SKM-1 (cell line): ENCODE data around the gene RTBDN.
A peak's percentile ranks its signal among the peaks of the same experiment; 100 is the strongest.

Experiments
- DNase-seq: peaks from one replicate; lab custom pipeline; 2025; ENCODE audit not compliant: unreplicated experiment; lab: John Stamatoyannopoulos, UW

The RTBDN gene

DNA sequence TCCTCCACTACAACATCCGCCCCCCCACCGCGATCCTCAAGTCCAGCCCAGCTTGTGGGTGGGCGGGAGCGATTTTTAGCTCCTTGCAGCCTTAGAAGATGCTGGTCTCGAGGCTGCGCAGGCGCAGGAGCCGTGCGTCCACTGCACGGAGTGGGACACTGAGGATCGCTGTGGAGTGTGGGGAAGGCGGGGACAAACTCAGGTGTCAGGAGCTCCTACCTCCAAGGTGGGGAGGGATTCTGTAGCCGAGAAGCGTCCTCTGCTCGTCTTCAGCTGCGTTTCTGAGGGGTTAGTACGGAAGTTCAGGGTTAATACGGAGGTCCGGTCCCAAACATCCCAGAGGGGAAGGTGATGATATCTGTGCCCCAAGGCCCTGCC is at the start of gene RTBDN:
RTBDN (minus strand) TSS at position 14 of the 378 bp plus-strand sequence. CDS start 4,600 bp downstream, outside the sequence.
- DNase-seq: no peak

DNA sequence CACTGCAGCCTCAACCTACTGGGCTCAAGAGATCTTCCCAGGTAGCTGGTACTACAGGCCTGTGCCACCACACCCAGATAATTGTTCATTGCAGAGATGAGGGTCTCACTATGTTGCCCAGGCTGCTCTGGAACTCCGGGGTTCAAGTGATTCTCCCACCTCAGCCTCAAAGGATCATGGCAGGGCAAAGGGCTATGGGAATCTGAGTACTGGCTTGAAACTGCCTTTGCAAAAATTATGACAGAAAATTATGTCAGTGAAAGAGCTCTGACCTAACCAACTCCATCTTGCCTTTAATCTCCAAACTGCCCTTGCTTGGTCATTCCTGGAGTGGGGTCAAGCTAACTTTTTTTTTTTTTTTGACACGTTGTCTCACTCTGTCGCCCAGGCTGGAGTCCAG is 48.2 kb upstream of the RTBDN start:
- no peak for DNase-seq

DNA sequence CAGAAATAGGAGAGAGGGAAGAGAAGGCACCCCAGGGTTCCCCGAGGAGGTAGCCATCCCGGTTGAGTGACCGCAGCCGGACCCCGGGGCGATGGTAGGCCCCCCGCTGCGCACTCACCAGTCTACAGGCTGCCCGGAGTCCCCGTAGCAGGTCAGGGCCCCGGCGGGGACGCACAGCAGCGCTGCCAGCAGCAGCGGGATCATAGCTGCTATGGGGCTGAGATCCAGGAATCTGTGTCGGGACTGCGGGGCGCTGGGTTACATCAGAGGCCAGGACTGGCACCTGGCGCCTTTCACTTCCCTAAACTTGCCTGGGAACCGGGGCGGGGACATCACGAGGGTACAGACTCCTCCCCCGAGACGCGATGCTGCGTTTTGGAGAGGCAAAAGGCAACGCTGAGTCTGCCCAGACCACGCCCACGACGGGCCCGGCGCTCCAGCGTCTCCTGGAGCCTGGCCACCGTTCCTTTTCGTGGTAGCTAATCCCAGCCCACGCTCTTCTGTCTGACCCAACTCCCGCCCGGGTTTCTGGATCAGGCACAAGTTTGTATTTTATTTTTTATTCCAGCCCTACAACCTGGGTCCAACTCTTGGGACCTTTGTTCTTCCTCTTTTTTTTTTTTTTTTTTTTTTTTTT is 46.9 kb upstream of the RTBDN start, which contains the start of gene DNASE2:
DNASE2 (minus strand) TSS at position 278 of the 637 bp plus-strand sequence; CDS start at position 204, 74 bp downstream.
- DNase-seq: peak; percentile 91

DNA sequence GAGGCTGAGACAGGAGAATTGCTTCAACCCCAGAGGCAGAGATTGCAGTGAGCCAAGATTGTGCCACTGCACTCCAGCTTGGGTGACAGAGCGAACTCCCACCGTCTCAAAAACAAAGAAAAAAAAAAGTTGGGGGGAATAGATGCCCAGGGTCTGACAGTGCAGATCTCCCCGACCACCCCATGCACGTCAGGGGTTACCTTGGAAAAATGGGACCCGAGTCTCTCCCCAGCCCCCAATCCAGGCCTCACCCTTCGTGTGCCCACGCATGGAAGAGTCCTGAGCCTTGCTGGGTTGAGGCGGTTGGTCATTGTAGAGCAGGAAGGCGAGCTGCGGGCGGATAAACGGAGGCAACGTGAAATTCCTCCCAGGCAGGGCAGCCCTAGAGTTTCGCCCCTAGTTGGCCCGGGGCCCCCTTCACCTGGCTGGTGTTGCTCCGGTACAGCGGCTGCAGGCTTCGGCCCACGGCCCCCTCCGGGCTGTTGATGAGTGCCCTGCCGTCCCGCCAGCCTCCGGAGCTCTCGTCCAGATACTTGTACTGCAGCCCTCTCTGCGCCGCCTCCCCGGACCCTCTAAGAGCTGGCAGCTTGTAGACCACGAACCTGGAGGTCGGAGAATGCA is 46.3 kb upstream of the RTBDN start:
- no peak for DNase-seq

DNA sequence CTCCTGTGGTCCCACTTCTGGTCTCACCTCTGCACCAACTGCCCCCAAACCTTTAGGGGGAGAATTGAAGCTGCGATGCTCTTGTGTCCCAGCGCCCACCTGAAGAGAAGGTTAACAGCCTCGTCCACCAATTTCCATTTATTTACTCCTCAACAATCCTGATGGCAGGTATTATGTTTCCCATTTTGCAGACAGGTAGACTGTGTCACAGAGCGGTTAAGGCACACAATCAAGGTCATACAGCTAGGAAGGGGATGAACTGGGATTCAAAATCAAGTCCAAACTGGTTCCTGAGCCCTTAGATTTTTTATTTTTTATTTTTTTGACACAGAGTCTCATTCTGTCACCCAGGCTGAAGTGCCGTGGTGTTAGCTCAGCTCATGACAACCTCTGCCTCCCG is 40.7 kb upstream of the RTBDN start:
- DNase-seq: no peak

DNA sequence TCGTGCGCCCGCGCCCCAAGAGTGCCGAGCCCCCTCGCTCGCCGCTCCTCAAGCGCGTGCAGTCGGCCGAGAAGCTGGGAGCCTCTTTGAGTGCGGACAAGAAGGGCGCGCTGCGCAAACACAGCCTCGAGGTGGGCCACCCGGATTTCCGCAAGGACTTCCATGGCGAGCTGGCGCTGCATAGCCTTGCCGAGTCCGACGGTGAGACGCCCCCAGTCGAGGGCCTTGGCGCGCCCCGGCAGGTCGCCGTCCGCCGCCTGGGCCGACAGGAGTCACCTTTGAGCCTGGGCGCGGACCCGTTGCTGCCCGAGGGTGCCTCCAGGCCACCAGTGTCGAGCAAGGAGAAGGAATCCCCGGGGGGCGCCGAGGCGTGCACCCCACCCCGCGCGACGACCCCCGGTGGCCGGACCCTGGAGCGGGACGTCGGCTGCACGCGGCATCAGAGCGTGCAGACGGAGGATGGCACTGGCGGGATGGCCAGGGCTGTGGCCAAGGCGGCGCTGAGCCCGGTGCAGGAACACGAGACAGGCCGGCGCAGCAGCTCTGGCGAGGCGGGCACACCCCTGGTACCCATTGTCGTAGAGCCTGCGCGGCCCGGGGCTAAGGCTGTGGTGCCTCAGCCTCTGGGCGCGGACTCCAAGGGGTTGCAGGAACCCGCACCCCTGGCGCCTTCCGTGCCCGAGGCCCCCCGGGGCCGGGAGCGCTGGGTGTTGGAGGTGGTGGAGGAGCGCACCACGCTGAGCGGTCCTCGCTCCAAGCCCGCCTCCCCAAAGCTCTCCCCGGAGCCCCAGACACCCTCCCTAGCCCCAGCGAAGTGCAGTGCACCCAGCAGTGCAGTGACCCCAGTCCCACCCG is 39.7 kb upstream of the RTBDN start:
- no peak for DNase-seq

DNA sequence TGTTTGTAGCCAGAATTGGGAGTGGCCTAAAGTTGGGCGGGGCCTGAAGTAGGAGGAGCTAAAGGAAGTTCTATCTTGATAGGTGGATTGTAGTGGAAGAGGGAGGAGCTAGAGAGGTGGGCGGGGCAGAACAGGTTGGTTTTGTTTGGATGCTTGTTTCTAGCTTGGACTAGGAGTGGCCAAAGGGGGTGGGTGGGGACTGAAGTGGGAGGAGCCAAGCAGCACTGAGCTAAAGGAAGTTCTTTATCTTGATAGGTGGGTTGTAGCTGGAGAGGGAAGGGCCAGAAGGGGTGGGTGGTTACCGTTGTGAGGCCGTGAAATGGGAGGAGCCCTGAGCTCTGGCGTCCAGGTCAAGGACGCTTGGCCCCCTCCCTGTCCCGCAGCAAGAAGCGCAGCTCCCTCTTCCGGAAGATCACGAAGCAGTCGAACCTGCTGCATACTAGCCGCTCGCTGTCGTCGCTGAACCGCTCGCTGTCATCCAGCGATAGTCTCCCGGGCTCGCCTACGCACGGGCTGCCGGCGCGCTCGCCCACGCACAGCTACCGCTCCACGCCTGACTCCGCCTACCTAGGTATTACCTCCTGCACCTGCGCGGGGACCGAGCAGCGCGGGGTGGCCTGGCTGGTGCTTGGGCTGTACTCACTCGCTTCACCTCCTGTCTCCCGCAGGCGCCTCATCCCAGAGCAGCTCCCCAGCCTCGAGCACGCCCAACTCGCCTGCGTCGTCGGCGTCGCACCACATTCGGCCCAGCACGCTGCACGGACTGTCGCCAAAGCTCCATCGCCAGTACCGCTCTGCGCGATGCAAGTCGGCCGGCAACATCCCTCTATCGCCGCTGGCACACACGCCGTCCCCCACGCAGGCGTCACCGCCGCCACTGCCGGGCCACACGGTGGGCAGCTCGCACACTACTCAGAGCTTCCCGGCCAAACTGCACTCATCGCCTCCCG is 38.8 kb upstream of the RTBDN start:
- peak; percentile 9 for DNase-seq

DNA sequence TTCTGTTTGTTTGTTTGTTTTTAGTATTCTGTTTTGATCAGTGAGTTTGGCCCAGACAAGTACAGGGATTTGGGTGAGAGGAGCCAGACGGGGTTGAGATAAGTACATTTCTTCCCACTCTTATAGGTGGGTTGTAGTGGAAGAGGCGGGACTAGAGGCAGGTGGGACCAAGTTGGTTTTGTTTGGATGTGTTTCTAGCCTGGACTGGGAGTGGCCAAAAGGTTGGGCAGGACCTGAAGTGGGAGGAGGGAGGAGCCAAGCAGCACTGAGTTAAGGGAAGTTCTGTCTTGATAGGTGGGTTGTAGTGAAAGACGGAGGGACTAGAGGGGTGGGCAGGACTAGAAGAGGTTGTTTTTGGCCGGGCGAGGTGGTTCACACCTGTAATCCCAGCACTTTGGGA is 37.9 kb upstream of the RTBDN start:
- no peak for DNase-seq

DNA sequence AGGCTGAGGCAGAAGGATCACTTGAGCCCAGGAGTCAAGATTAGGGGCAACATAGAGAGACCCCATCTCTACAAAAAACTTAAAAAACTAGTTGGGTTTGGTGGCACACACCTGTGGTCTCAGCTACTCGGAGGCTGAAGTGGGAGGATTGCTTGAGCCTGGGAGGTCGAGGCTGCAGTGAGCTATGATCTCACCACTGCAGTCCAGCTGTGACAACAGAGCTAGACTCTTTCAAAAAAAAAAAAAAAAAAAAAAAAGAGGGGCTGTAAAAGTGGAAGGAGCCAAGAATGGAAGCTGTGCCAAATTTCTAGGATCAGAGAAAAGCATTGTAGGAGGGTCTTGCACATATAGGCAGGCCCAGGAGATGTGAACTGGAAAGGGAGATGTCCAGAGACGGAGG is 37.3 kb upstream of the RTBDN start:
- DNase-seq: no peak

DNA sequence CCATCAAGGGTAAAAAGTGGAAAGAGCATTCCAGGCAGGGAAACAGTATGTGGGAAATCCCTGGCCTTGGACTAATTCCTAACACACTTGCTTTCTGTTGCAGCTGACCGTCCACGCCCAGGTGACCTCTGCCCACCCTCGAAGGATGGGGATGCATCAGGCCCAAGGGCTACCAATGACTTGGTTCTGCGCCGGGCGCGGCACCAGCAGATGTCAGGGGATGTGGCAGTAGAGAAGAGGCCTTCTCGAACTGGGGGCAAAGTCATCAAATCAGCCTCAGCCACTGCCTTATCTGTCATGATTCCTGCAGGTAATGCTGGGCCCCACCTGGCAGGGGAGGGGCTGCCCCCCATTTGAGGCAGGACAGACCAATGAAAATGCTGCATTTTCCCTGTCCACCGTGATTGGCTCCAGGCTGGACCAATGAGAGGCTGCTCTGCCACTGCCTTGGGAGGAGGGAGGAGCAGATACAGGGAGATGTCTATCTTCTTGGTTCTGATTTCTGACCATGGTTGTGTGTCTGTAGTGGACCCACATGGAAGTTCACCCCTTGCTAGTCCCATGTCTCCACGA is 34.2 kb upstream of the RTBDN start:
- DNase-seq: no peak

DNA sequence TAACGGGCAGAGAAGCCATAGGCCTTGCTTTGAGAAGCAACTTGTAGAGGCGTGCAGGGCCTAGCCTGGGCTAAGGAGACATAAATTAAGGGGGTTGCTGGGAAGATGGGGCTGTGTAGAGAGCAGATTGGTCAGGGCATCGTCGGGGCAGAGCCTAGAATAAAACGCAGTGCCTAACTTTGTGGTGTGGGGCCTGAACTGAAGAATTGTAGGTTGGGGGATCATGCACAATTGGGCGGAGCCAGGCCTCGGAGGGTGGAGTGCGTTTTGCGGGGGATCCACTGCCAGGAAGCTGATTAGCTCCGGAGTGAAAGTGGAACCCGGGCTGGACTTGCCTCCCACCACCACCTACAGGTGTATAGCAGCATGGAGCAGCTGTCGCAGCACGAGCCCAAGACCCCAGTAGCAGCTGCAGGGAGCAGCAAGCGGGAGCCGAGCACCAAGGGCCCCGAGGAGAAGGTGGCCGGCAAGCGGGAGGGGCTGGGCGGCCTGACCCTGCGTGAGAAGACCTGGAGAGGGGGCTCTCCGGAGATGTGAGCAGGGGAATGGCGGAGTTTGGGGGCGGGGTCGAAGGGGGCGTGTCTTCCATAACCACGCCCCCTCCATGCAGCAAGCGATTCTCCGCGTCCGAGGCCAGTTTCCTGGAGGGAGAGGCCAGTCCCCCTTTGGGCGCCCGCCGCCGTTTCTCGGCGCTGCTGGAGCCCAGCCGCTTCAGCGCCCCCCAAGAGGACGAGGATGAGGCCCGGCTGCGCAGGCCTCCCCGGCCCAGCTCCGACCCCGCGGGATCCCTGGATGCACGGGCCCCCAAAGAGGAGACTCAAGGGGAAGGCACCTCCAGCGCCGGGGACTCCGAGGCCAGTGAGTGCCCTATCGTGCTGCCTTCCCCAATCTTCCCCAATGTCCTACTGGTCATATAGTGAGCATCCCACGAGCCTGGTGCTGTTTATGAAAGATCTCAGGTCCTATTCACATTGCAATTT is 33.0 kb upstream of the RTBDN start:
- no peak for DNase-seq

DNA sequence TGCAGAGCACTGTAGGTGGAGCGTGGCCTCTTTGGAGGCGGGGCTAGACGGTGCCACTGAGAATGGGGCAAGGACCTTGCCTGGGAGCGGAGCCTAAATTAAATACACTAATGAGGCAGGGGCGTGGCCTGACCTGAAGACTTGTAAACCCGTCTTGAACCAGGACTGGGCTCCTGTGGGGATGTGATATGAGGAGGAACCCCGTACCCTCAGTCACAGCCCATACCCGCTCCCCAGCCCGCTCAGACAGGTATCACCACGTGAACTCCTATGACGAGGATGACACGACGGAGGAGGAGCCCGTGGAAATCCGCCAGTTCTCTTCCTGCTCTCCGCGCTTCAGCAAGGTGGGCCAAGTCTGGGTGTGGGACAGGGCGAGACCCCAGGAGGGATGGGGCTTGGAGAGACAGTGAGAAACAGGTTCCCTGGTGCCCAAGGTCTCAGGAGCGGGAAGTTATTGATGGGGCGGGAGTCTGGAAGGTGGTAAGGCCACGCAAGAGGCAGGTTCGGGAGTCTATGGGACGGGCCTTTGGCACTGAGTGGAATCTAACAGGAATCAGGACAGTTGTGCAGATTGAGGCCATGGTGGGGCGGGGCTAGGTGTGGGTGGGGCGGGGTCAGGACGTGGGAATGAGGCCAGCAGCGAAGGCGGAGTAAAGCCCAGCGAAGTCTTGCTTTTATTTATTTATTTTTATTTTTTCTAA is 32.2 kb upstream of the RTBDN start:
- no peak for DNase-seq

DNA sequence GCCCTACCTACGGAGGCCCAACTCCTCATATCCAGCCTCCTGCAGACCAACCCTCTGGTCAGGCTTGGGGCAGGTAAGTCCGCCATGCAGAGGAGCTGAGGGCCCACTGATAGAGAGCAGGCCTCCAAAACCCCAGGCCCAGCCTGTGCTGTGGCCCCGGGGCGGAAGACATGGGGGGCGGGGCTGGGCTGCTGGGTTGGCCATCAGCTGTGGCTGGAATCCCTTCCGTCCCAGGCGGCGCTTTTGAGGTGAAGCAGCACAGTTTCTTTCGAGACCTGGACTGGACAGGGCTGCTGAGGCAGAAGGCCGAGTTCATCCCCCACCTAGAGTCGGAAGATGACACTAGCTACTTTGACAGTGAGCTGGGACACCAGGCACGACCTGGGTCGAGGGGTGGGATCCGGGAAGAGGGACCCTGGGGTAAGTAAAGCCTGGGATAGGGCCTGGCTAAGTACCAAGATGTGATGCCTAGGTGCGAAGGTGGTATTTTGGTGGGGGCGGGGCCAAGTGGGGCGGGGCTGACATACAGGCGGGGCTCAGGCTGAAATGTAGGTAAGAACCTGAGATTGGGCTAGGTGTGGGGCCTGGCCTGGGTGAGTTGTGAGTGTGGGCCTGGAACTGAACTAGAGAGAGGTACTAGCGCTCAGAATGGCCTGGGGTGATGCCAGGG is 31.5 kb upstream of the RTBDN start:
- DNase-seq: no peak

DNA sequence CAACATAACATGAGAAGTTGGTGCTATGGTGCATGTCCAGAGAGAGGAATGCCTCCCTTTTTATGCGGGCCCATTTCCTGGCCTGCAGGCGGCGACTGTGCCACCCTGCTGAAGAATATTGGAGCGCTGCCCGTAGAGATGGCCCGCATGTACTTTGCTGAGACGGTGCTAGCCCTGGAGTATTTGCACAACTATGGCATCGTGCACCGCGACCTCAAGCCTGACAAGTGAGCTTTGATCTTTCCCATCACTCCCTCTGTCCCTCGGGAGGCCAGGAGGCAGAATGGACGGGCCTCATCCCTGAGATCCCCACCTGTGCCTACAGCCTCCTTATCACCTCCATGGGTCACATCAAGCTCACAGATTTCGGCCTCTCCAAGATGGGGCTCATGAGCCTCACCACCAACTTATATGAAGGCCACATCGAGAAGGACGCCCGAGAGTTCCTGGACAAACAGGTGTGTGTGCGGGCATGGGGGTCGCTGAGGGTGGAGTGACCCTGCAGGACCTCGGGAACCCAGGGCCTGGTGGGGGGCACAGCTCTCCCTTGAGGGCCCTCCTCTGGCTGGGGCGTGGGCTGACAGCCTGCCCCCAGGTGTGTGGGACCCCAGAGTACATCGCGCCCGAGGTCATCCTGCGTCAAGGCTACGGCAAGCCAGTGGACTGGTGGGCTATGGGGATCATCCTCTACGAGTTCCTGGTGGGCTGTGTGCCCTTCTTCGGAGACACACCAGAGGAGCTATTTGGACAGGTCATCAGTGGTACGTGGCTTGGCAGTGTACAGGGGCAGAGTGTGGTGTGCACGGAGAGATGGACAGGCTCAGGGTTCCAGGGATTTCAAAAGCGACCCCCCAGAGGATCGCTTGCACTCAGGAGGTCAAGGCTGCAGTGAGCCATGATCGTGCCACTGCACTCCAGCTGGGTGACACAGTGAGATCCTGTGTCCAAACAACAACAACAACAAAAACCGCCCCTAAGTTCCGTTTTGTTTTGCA is 30.6 kb upstream of the RTBDN start:
- no peak for DNase-seq

DNA sequence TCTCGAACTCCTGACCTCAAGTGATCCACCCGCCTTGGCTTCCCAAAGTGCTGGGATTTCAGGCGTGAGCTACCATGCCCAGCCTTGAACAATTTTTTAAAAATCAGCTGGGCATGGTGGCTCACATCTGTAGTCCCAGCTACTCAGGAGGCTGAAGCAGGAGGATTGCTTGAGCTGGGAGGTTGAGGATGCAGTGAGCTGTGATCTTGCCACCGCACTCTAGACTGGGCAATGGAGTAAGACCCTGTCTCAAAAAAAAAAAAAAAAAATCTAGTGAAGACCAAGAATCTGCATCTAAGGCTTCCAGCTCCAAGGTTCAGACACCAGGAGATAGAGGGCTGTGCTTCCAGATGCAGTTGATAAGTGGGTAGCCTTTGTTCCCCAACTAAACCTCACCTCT is 29.8 kb upstream of the RTBDN start:
- no peak for DNase-seq

DNA sequence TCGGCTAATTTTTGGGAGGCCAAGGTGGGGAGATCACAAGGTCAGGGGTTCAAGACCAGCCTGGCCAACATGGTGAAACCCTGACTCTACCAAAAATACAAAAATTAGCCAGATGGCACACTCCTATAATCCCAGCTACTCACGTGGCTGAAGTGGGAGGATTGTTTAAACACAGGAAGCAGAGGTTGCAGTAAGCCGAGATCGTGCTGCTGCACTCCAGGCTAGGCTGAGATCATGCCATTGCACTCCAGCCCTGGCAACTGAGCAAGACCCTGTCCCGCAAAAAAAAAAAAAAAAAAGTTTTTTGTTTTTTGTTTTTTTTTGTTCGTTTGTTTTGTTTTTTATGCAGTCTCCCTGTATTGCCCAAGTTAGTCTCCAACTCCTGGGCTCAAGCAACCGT is 25.2 kb upstream of the RTBDN start:
- no peak for DNase-seq
